Thoracic aorta (tissue), 2 donors: ENCODE data around the gene CD2BP2. TPM values are rescaled to one million over a fixed set of nuclear protein-coding genes. Genes with fewer than 3 reads are reported as not detected.

Source experiments
- ATAC-seq: fragments of 150-250 bp; one replicate; pipeline ENCODE4 v1.8.0; 2017; ENCODE audit warnings: low read depth; ENCODE audit not compliant: insufficient number of reproducible peaks, low FRiP score
- DNase-seq: peaks from one replicate; pipeline ENCODE4 v3.0.0-alpha.2; 2020; ENCODE audit warnings: low spot score
- H3K27ac ChIP-seq, 2 donors: fragments of 200-600 bp; sonication (generic); 1 replicate in 1 of 2; 2 replicates in 1 of 2; pipeline ENCODE4 v1.5.1; 2016; ENCODE audit warnings: mild to moderate bottlenecking in 2 of 2, moderate library complexity in 2 of 2
- H3K27me3 ChIP-seq: fragments of 200-600 bp; sonication (generic); replicated peaks from 2 replicates; pipeline ENCODE4 v1.6.0; 2016; ENCODE audit warnings: mild to moderate bottlenecking; ENCODE audit not compliant: insufficient read depth
- H3K36me3 ChIP-seq: fragments of 200-600 bp; sonication (generic); one replicate; pipeline ENCODE4 v1.5.1; 2016
- H3K4me1 ChIP-seq, 2 donors: fragments of 200-600 bp; sonication (generic); 1 replicate in 1 of 2; 2 replicates in 1 of 2; pipeline versions ENCODE4 v1.5.1 to v1.6.0; 2016; ENCODE audit warnings: low read depth in 2 of 2, mild to moderate bottlenecking in 1 of 2; ENCODE audit not compliant: control insufficient read depth in 1 of 2
- H3K4me3 ChIP-seq: fragments of 200-600 bp; sonication (generic); 2 replicates; pipeline ENCODE4 v1.5.1; 2016; ENCODE audit warnings: mild to moderate bottlenecking
- H3K9me3 ChIP-seq: fragments of 200-600 bp; sonication (generic); 2 replicates; pipeline ENCODE4 v1.5.1; 2016
- total RNA-seq, 2 donors: library from RNA; depleted of rRNA; stranded (reverse); fragments of >200 nt; gene quantifications; one replicate each; pipeline versions ENCODE4 v1.1.0 to v1.2.3, GENCODE V29; 2016
- TF ChIP-seq, protein P1 (sequence below): fragments of 200-600 bp; sonication (generic); IDR thresholded peaks from one replicate; pipeline ENCODE4 v1.5.1; 2019; ENCODE audit warnings: antibody characterized with exemption

CD2BP2 gene
- 10 to 100 TPM; 31.4 to 52.0 TPM for total RNA-seq

DNA sequence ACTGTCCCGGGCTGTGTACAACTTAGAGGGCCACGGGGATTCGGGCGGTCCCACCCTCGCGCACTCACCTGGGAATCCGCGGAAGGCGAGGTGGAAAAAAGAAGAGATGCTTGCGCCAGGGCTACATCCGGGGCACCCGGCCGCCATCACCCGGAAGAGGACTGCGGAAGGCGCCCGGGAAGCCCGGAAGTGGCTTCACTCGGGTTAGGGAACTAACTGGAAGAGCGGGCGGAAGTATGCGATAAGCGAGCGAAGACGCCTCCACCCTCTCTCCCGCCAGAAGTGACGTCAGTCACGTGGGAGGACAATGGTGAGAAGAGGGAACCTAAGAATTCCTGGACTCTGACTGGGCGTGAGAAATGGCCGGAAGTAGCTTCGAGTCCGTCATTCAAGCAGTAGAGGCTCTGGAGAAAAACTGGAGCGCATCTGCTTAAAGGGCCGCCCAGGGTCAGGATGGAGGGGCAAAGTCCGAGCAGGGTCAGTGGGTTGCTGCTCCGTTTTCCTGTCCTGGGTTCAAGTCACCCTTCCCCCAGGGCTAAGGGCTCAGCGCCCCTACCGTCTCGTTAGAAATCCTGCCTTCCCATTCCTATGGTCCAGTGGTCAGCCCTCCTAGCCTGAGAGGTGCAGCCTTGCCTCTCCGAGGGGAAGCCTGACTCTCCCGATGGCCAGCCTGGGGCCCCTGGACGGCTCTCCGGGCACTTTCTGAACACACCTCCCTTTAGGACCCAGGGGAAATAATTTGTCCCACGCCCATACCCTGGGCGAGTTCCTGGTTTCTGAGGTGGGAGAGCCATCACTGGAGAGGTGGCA, at the start of gene CD2BP2:
Gene CD2BP2 (minus strand): TSS at position 165 of the 810 bp plus-strand sequence. CDS start 627 bp downstream, outside the sequence.
- H3K4me3 ChIP-seq, result peak within 1 kb of the TSS; percentile 98
- peak within 1 kb of the TSS; percentile 88 to 95 for H3K27ac ChIP-seq
- DNase-seq (peak; percentile 94), ATAC-seq (peak; percentile 97)
- peaks cover 50% of the 10 kb centered on the region for H3K36me3 ChIP-seq
- H3K27me3 ChIP-seq, result no peaks in the 10 kb centered on the region
- peaks cover 28 to 50% of the 10 kb centered on the region in 2 donors for H3K4me1 ChIP-seq
- TF ChIP-seq, protein P1, sequence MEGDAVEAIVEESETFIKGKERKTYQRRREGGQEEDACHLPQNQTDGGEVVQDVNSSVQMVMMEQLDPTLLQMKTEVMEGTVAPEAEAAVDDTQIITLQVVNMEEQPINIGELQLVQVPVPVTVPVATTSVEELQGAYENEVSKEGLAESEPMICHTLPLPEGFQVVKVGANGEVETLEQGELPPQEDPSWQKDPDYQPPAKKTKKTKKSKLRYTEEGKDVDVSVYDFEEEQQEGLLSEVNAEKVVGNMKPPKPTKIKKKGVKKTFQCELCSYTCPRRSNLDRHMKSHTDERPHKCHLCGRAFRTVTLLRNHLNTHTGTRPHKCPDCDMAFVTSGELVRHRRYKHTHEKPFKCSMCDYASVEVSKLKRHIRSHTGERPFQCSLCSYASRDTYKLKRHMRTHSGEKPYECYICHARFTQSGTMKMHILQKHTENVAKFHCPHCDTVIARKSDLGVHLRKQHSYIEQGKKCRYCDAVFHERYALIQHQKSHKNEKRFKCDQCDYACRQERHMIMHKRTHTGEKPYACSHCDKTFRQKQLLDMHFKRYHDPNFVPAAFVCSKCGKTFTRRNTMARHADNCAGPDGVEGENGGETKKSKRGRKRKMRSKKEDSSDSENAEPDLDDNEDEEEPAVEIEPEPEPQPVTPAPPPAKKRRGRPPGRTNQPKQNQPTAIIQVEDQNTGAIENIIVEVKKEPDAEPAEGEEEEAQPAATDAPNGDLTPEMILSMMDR, result no peak
- no peaks in the 10 kb centered on the region for H3K9me3 ChIP-seq

DNA sequence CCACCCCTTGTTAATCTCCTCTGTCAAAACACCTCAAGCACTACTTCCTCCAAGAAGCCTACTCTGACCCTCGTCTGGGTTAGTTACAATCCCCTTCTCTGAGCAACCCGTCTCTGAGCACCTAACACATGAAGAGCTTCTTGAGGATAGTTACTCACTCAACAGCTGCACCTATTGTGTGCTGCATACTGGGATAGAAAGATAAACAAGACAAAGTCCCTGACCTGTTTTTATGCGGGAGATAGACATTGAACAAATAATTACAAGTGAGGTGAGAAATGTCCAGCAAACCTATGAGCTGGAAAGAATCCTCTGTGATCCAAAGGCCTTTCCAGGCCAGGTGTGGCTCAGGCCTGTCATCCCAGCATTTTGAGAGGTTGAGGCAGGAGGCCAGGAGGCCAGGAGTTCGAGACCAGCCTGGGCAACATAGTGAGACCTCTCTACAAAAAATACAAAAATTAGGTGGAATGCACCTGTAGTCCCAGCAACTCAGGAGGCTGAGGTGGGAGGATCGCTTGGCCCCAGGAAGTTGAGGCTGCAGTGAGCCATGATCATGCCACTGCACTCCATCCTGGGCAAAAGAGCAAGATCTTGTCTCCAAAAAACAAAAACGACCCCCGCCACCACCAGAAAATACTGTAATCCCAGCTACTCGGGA, 46.8 kb upstream of the CD2BP2 start:
- Histone ChIP-seq H3K27me3 (no peaks in the 10 kb centered on the region), H3K36me3 (peaks cover 8% of the 10 kb centered on the region), H3K9me3 (no peaks in the 10 kb centered on the region), H3K4me1 (peaks cover 9 to 22% of the 10 kb centered on the region in 2 donors), H3K27ac (no peak overlapping the region), H3K4me3 (no peak overlapping the region)
- ATAC-seq, result no peak
- no peak for DNase-seq
- TF ChIP-seq, protein P1, result no peak

DNA sequence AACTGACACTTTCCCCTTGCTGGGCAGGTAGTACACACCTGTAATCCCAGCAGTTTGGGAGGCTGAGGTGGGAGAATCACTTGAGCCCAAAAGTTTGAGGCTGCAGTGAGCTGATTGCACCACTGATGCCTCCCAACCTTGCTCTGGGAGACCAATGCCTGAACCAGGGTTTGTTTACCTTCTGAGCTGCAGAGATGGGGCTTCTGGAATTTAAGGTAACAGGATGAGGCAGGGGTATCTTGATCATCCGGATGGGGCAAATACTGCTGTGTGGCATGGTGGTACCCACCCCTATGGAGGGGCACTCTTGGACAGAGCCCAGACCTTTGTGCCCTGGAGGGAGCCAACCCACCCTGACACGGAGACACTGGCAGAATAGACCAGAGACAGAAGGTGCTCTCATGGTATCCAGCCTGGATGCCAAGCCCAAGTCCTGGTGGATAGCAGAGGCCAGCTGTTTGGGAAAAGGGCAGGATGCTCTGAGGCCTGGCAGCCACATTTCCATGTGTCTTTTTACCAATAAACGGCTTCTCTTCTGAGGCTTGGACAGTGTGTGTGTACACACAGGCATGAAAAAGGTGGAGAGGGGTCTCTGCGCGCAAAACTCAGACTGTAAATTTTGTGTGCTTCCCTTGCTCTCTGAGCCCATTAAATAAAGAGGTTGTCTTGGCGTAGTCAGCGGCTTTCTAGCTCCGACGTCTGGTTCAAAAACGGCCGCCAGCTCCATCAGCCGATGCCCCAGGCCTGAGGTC, 44.5 kb upstream of the CD2BP2 start:
- Histone ChIP-seq H3K36me3 (peaks cover 8% of the 10 kb centered on the region), H3K27ac (peak overlapping the region; percentile 87 to 92), H3K9me3 (no peaks in the 10 kb centered on the region), H3K27me3 (no peaks in the 10 kb centered on the region), H3K4me3 (peak overlapping the region; percentile 76), H3K4me1 (peaks cover 14 to 28% of the 10 kb centered on the region in 2 donors)
- DNase-seq (no peak), ATAC-seq (no peak)
- TF ChIP-seq, protein P1, result no peak

DNA sequence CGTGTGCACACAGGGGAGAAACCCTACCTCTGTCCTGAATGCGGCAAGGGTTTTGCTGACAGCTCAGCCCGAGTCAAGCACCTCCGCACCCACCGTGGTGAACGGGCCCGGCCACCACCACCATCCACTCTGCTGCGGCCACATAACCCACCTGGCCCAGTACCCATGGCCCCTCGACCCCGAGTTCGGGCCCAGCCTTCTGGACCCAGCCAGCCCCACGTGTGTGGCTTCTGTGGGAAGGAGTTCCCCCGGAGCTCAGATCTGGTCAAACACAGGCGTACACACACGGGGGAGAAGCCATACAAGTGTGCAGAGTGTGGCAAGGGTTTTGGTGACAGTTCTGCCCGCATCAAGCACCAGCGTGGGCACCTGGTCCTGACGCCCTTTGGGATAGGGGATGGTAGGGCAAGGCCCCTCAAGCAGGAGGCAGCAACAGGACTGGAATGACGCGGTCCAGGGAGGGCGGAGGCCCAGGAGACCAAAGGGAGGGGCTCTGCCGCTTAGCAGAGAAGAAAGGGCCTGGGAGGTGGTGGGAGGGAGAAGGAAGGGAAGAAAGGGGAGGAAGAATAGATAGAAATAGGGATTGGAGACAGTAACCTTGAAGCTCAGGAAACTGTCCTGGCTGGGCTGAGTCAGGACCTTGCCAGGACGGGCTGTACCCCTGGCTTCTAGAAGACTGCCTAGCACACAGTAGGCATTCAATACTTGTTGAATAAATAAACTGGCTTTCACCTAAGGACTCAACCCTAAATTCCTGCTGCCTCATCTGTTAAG, 43.7 kb upstream of the CD2BP2 start:
- peak overlapping the region; percentile 87 to 92 for H3K27ac ChIP-seq
- no peaks in the 10 kb centered on the region for H3K27me3 ChIP-seq
- H3K9me3 ChIP-seq, result no peaks in the 10 kb centered on the region
- H3K36me3 ChIP-seq, result peaks cover 8% of the 10 kb centered on the region
- TF ChIP-seq, protein P1, result no peak
- DNase-seq, result no peak
- H3K4me1 ChIP-seq, result peaks cover 17 to 36% of the 10 kb centered on the region in 2 donors
- ATAC-seq, result no peak
- no peak overlapping the region for H3K4me3 ChIP-seq
